Neural cell (in vitro differentiated cells): ENCODE data around the gene ASB4. TPM values are rescaled to one million over a fixed set of nuclear protein-coding genes. Genes with fewer than 3 reads are reported as not detected.

Experiments used
- H2AFZ ChIP-seq: fragments of 200-600, 300-800 bp; sonication (generic), shearing (Covaris generic); 2 replicates; pipeline ENCODE4 v1.6.0; 2014; ENCODE audit warnings: low read depth, mild to moderate bottlenecking, antibody characterized with exemption, low read length, moderate library complexity
- H3F3A ChIP-seq: fragments of 200-600 bp; shearing (Covaris generic); 2 replicates; pipeline ENCODE4 v1.6.1; 2016; ENCODE audit warnings: mild to moderate bottlenecking, moderate library complexity, mixed read lengths, antibody characterized with exemption, low read length; ENCODE audit not compliant: insufficient read depth, poor library complexity, severe bottlenecking
- H3K27ac ChIP-seq: fragments of 200-600, 300-800 bp; sonication (generic), shearing (Covaris generic); 2 replicates; pipeline ENCODE4 v1.5.1; 2014; ENCODE audit warnings: mild to moderate bottlenecking, low read length, moderate library complexity
- H3K27me3 ChIP-seq: fragments of 300-800, 200-600 bp; sonication (generic), shearing (Covaris generic); 2 replicates; pipeline ENCODE4 v1.6.0; 2014; ENCODE audit warnings: mild to moderate bottlenecking, low read depth, low read length, moderate library complexity; ENCODE audit not compliant: insufficient read depth
- H3K36me3 ChIP-seq: fragments of 300-800, 200-600 bp; sonication (generic), shearing (Covaris generic); 2 replicates; pipeline ENCODE4 v1.5.1; 2014; ENCODE audit warnings: mild to moderate bottlenecking, antibody characterized with exemption, low read length, moderate library complexity; ENCODE audit not compliant: insufficient read depth
- H3K4me2 ChIP-seq: fragments of 300-800, 200-600 bp; sonication (generic), shearing (Covaris generic); 2 replicates; pipeline ENCODE4 v1.6.0; 2014; ENCODE audit warnings: mild to moderate bottlenecking, low read length
- H3K4me3 ChIP-seq: fragments of 300-800, 200-600 bp; sonication (generic), shearing (Covaris generic); 2 replicates; pipeline ENCODE4 v1.5.1; 2014; ENCODE audit warnings: mild to moderate bottlenecking, low read length, moderate library complexity
- H3K79me2 ChIP-seq: fragments of 200-600 bp; shearing (Covaris generic); replicated peaks from 2 replicates; pipeline ENCODE4 v1.6.0; 2014; ENCODE audit warnings: mild to moderate bottlenecking, low read length, moderate library complexity; ENCODE audit not compliant: insufficient read depth
- H3K9ac ChIP-seq: fragments of 300-800, 200-600 bp; sonication (generic), shearing (Covaris generic); 2 replicates; pipeline ENCODE4 v1.6.1; 2016; ENCODE audit warnings: mild to moderate bottlenecking, low read length, mixed read lengths
- H3K9me2 ChIP-seq: fragments of 200-600 bp; shearing (Covaris generic); 2 replicates; pipeline ENCODE4 v1.6.1; 2016; ENCODE audit warnings: mild to moderate bottlenecking, low read length, mixed read lengths; ENCODE audit not compliant: insufficient read depth
- H3K9me3 ChIP-seq: fragments of 200-600, 300-800 bp; sonication (generic), shearing (Covaris generic); 2 replicates; pipeline ENCODE4 v1.6.1; 2016; ENCODE audit warnings: mild to moderate bottlenecking, mixed run types, low read length, moderate library complexity, mixed read lengths
- H4K20me1 ChIP-seq: fragments of 200-600 bp; shearing (Covaris generic); 2 replicates; pipeline ENCODE4 v1.6.1; 2016; ENCODE audit warnings: mild to moderate bottlenecking, mixed run types; ENCODE audit not compliant: insufficient read depth
- EP300 ChIP-seq: fragments of 450-650 bp; conservative IDR thresholded peaks from 2 replicates; pipeline ENCODE4 v1.6.1; 2014; ENCODE audit warnings: antibody characterized with exemption, mild to moderate bottlenecking, moderate library complexity; ENCODE audit not compliant: poor library complexity, severe bottlenecking
- EZH2 ChIP-seq: fragments of 200-600, 300-800 bp; shearing (Covaris generic), sonication (generic); IDR thresholded peaks from 2 replicates; pipeline ENCODE4 v1.6.1; 2014; ENCODE audit warnings: antibody characterized with exemption, low read length, borderline replicate concordance, mild to moderate bottlenecking; ENCODE audit not compliant: insufficient read depth, poor library complexity, severe bottlenecking
- MXI1 ChIP-seq: fragments of 450-650 bp; conservative IDR thresholded peaks from 2 replicates; pipeline ENCODE4 v1.6.1; 2014; ENCODE audit warnings: antibody characterized with exemption, mild to moderate bottlenecking; ENCODE audit not compliant: poor library complexity, severe bottlenecking
- POLR2AphosphoS5 ChIP-seq: IDR thresholded peaks from 2 replicates; pipeline ENCODE4 v1.6.1; 2012
- RAD21 ChIP-seq: fragments of 450-650 bp; conservative IDR thresholded peaks from 2 replicates; pipeline ENCODE4 v1.6.1; 2014; ENCODE audit warnings: antibody characterized with exemption, mild to moderate bottlenecking, moderate library complexity
- SMC3 ChIP-seq: fragments of 450-650 bp; conservative IDR thresholded peaks from 2 replicates; pipeline ENCODE4 v1.6.1; 2014; ENCODE audit warnings: antibody characterized with exemption, mild to moderate bottlenecking, moderate library complexity; ENCODE audit not compliant: poor library complexity
- TAF1 ChIP-seq: IDR thresholded peaks from 2 replicates; pipeline ENCODE4 v1.6.1; 2012; ENCODE audit warnings: low read depth
- polyA plus RNA-seq: library from polyadenylated mRNA; depleted of rRNA; stranded (reverse); fragments of >200 nt; gene quantifications from 2 replicates; pipeline ENCODE4 v1.2.3, GENCODE V29; 2014
- TF ChIP-seq, protein P1 (sequence below): IDR thresholded peaks from 2 replicates; pipeline ENCODE4 v1.6.1; 2012; ENCODE audit warnings: borderline replicate concordance
- TF ChIP-seq, protein P2 (sequence below): fragments of 450-650 bp; IDR thresholded peaks from 2 replicates; pipeline ENCODE4 v1.5.1; 2014; ENCODE audit warnings: antibody characterized with exemption, mild to moderate bottlenecking, moderate library complexity; ENCODE audit not compliant: poor library complexity, severe bottlenecking

Gene ASB4
- polyA plus RNA-seq, 1 donor from 2014 or later, result 0.11 TPM

DNA sequence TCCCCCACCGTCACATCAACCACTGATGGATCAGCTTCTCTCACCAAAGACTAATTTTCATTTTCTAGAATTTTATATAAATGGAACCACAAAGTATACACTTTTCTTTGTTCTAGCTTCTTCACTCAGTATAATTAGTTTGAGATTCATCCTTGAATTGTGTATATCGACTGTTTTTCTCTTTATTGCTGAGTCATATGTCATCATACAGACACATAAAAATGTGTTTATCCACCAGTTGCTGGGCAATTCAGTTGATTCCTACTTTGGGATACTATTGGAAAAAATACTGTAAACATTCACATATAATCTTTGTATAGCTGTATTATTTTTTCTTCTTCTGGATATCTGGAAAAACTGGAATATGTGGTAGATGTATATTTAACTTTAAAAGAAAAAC, 84.0 kb downstream of the ASB4 start:
- TF ChIP-seq TAF1 (no peak), EP300 (no peak), RAD21 (no peak), MXI1 (no peak), SMC3 (no peak), EZH2 (no peak), POLR2AphosphoS5 (no peak)
- TF ChIP-seq, protein P1, sequence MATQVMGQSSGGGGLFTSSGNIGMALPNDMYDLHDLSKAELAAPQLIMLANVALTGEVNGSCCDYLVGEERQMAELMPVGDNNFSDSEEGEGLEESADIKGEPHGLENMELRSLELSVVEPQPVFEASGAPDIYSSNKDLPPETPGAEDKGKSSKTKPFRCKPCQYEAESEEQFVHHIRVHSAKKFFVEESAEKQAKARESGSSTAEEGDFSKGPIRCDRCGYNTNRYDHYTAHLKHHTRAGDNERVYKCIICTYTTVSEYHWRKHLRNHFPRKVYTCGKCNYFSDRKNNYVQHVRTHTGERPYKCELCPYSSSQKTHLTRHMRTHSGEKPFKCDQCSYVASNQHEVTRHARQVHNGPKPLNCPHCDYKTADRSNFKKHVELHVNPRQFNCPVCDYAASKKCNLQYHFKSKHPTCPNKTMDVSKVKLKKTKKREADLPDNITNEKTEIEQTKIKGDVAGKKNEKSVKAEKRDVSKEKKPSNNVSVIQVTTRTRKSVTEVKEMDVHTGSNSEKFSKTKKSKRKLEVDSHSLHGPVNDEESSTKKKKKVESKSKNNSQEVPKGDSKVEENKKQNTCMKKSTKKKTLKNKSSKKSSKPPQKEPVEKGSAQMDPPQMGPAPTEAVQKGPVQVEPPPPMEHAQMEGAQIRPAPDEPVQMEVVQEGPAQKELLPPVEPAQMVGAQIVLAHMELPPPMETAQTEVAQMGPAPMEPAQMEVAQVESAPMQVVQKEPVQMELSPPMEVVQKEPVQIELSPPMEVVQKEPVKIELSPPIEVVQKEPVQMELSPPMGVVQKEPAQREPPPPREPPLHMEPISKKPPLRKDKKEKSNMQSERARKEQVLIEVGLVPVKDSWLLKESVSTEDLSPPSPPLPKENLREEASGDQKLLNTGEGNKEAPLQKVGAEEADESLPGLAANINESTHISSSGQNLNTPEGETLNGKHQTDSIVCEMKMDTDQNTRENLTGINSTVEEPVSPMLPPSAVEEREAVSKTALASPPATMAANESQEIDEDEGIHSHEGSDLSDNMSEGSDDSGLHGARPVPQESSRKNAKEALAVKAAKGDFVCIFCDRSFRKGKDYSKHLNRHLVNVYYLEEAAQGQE, result no peak
- TF ChIP-seq, protein P2, sequence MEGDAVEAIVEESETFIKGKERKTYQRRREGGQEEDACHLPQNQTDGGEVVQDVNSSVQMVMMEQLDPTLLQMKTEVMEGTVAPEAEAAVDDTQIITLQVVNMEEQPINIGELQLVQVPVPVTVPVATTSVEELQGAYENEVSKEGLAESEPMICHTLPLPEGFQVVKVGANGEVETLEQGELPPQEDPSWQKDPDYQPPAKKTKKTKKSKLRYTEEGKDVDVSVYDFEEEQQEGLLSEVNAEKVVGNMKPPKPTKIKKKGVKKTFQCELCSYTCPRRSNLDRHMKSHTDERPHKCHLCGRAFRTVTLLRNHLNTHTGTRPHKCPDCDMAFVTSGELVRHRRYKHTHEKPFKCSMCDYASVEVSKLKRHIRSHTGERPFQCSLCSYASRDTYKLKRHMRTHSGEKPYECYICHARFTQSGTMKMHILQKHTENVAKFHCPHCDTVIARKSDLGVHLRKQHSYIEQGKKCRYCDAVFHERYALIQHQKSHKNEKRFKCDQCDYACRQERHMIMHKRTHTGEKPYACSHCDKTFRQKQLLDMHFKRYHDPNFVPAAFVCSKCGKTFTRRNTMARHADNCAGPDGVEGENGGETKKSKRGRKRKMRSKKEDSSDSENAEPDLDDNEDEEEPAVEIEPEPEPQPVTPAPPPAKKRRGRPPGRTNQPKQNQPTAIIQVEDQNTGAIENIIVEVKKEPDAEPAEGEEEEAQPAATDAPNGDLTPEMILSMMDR, result no peak
- no peak overlapping the region for H2AFZ ChIP-seq
- H3K4me3 ChIP-seq, result no peak overlapping the region
- H3K4me2 ChIP-seq, result no peak overlapping the region
- no peak overlapping the region for H3K27ac ChIP-seq
- H4K20me1 ChIP-seq, result no peaks in the 10 kb centered on the region
- no peaks in the 10 kb centered on the region for H3K36me3 ChIP-seq
- no peaks in the 10 kb centered on the region for H3F3A ChIP-seq
- H3K9ac ChIP-seq, result no peak overlapping the region
- H3K27me3 ChIP-seq, result no peaks in the 10 kb centered on the region
- no peaks in the 10 kb centered on the region for H3K9me2 ChIP-seq
- H3K9me3 ChIP-seq, result no peaks in the 10 kb centered on the region
- no peaks in the 10 kb centered on the region for H3K79me2 ChIP-seq

DNA sequence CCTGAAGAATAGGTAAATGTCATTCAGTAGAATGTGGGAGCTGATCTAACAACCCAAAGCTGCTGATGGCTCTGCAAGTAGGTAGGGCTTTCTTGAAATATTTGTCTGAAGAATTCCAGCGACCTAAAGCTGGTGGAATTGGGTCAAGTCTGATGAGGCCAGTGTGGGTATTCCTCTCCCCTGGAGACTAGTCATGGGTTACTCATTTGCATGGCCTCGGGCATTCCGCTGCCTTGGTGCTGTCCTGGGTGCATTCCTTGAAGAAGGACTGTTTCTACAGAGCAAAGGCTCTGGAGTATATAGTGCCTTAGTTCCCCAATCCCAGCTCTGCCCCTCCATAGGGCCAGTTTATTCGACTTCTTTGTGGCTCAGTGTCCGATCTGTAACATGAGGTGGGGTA, 91.4 kb downstream of the ASB4 start:
- no peaks in the 10 kb centered on the region for H3K9me2 ChIP-seq
- no peaks in the 10 kb centered on the region for H3K36me3 ChIP-seq
- H3K27ac ChIP-seq, result no peak overlapping the region
- no peaks in the 10 kb centered on the region for H3K27me3 ChIP-seq
- H3K4me3 ChIP-seq, result no peak overlapping the region
- H3K79me2 ChIP-seq, result no peaks in the 10 kb centered on the region
- H3F3A ChIP-seq, result no peaks in the 10 kb centered on the region
- H4K20me1 ChIP-seq, result no peaks in the 10 kb centered on the region
- H3K4me2 ChIP-seq, result no peak overlapping the region
- H3K9me3 ChIP-seq, result no peaks in the 10 kb centered on the region
- TF ChIP-seq RAD21 (no peak), EZH2 (no peak), EP300 (no peak), POLR2AphosphoS5 (no peak), TAF1 (no peak), MXI1 (no peak), SMC3 (no peak)
- TF ChIP-seq, protein P1, result no peak
- no peak overlapping the region for H2AFZ ChIP-seq
- H3K9ac ChIP-seq, result no peak overlapping the region
